Putamen (tissue), 1 donor: Measurements from ENCODE around the gene JAZF1.
"Not testable (repeated sequence)": the region's sequence is repeated elsewhere in the genome, so short reads cannot be mapped to it uniquely, and the experiment has no call there.

ENCODE experiments used
- DNase-seq: peaks from one replicate; pipeline ENCODE4 v3.0.0-alpha.2; 2016; ENCODE audit warnings: low spot score

Gene JAZF1

DNA sequence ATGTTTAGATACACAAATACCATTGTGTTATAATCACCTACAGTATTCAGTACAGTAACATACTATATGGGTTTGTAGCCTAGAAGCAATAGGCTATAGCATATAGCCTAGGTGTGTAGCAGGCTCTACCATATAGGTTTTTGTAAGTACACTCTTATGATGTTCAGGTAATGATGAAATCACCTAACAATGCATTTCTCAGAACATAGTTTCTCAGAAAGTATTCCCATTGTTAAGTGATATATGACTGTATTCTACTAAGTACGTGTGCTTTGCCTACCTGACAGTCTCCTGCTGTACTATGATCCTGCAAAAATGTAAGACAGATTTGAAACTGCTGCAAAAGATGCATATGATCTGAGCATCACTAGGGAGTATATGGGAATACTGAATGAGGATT lies 137.9 kb downstream of the JAZF1 start:
- DNase-seq, result no peak

DNA sequence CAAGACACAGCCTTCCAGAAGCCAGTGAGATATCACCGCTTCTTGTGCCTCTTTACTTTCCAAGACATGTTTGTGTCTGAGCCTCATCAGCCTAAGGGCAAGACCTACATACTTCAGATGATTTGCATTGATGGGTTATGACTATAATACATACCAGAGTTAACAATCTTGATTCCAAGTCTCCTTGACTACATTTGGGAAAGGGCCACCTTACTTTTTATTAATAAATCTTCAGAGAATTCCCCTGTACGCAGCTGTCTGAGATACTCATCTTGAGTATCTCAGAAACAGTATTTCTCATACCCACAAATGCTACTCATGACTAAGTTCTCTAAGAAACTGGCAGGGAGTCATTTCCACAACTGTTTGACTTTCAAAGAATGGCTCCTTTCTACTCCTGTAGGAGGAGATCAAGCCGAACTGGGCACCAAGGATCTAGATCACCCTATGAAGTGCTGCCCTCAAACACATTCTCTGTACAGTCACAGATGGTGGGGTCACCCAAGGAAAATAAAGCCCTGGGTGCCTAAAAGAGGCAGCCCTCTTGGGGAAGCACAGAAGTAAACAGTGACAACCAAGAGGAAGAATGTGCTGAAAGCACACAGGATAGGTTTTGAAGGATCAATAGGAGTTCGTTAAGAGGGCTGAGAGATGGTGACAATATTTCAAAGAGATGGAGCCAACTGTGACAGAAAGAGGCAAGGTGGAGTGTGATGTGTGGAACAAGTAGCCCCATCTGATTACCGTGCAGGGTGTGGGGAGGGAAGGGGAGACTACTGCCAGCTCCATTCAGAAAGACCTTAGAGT lies 138.9 kb downstream of the JAZF1 start:
- no peak for DNase-seq

DNA sequence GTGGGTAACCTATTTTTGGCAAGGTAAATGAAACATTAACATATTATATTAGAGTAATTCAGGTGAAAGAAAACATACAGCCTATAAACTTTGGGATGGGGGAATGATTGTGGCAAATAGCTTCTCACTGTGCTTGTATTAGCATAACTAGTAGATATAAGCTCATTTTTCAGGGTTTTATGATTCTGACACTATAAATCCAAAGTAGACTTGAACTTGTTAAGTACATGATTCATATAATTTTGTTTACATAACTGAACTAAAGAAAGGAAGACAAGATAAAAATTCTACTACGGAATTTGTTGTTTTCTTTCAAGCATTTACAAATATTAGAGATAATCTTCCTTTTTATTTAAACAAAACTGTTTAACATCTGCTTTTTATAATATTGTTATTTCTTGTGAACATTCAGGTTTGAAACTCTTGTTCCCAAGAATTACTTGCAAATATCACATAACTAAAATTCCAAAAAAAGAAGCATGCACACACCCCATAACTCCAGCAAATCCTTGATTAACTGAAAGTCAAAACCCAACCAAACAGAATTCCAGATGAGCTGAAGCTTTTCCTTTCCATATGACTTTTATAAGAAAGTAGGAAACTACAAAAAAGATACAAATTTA lies 142.3 kb downstream of the JAZF1 start:
- no peak for DNase-seq

DNA sequence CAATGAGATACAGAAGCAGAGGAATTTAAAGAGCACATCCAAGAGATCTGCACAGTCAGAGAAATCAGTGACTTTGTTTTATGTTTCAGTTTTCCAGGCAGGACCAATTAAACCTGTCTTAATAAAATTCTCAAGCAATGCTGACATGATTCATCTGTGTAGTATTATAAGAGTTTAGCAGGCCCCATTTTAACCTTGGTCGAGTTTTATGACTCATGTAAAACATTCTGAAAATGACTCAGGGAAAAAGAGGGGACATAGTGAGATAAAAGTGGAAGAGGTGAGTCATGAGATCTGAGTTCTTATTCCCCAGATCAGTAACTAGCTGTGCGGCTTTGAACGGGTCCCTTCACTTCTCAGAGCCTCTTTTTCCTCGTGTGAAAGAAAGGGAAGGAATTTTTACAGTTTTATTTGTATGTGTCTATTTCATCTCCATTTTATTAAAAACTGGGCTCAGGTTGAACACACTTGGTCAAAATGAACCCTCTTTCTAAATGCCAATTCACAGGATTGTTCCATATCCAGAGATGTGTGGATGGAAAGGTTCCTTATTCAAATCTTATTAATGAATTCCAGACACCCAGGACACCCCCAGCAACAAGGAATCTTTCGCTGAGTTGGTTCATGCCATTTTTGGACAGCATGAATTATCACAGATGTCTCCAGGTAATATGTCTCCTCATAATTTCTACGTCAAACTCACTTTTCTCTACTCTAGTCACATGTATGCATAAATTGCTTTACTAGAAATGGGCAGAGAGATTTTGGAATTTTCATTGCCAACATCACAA lies 143.2 kb downstream of the JAZF1 start:
- DNase-seq, result peak; percentile 64

DNA sequence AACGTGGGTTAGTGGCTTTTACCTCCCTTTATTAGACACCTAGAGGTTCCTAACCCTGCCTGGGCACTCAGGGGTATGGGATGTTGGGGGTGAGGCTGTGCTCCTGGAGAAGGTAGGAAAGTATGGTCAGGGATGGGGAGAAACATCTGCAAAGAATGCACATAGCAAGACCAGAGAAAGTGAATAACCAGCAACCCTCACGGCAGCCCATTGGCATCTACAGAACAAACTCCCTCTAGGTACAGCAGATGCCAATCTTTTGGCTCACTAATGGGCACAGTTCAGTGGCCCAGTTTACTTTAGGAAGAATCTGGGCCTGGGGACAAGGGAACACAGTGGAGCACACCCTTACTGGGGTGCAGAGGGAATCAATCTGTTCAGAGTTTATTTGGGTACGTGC lies 143.9 kb downstream of the JAZF1 start:
- DNase-seq, result no peak

DNA sequence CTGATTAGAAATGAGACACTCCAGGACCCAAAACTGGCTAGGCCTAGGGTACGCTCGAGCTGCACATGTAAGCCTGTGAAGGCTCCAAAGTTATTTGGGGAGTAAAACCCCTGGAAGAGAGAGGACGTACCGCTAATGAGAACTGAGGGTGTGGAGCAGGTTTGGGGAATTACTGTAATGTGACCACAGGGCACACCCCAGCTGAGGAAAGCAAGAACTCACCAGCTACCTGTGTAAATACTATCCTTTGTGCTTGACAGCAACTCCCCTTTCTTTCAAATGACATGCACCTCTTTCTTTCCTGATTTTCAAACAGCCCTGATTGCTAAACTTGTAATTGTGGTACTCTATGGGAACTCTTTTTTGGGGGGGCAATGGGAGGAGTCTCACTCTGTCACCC lies 147.2 kb downstream of the JAZF1 start:
- DNase-seq, result no peak

DNA sequence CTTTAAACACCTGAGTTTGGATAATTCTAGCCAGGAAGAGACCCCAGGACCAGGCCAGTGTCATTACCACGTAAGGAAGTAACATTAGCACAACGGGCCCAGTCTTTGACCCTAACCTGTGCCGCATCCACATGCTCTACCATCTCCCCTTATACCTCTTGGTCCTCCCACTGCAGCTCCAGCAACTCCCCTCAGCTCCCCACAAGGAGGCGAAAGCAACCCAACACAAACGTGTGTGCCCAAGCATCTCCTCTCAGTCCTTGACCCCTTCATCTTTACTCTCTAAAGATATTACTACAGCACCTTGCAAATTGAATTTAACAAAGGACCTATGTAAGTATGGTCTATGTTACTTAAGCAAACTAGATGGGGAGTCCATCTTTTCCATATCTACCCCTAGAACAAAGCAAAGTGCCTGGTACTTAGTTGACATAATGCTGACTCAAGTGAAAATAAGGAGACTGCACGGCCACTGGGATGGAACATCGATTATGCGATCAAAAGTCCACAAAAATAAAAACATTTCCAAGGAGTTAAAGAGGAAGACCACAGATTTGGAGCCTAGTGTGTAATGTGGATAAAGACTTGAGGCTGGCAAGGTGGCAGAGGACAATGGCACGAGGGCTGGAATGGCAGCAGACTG lies 147.7 kb downstream of the JAZF1 start:
- no peak for DNase-seq

DNA sequence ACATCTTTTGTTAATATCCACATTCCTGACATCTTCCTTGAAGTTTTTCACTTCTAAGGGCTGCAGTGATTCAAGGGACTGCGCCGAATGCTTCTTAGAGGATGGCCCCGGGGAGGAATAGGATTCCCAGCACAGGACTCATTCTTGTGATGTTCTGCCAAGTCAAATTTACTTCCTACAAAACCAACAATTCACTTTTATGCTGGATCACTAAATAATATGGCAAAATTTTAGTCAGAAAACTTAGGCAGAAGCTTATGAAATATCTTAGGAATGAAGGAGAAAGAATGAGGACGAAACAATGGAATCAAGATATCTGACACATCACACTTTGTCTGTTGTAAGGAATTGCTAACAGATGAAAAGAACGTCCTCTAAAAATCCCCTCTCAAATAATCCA lies 151.5 kb downstream of the JAZF1 start:
- DNase-seq, result no peak

DNA sequence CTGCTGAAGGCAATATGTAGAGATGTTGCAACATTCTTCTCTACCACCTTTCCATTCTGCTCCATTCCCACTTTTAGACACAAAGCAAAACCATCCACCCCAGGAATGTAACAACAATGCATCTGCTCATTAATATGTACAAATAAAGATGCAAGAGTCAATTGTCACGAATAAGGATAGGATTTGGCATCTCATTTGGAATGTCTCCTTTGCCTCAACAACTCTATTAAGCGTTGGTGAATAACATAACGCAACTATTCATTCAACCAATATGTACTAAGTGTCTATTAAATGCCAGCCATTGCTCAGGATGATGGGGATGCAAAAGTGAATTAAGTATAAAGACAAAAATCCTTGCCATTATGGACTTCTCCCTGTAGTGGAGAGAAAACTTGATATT lies 152.1 kb downstream of the JAZF1 start:
- no peak for DNase-seq

DNA sequence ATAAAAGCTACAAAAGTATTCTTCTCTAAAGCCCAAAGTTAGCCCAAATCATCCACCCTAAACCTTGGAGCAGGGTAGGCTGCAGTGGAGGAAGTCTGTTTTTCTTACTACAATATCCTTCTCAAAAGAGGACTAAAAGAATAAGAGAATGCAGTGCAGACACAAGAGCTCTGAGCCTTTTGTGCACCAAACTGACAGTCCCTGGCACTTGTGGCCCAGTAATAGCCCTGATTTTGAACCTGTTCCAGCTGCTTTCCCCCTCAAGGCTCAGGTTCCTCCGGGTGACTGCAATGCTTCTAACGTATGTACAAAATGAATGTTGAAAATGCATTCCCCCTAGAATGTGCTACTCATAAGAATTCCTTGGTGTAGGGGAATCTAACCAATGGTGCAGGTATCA lies 154.4 kb downstream of the JAZF1 start:
- DNase-seq, result no peak

DNA sequence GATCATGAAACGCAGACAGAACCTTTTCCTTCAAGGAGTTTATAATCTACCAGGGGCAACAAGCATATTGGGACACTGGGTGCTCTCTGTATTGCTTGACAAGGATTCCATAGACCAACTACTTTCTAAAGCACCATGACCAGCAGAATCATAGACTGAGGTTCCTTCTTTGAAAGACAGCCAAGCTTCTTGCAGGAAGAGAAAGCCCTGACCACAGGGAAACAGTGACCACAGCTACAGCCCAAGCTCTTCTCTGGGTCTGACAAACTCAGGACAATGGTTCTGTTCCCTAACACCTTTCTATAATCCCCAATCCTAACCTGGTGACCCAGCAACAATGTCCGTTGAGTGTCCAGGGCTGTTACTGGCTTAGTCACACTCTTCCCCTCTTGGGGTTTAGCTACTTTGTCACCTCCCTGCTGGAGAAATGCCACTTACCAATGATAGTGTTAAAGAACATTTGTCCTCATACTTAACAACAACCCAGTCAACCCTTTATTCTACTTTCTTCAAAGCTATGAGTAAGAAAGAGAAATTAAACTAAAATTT lies 155.7 kb downstream of the JAZF1 start:
- no peak for DNase-seq

DNA sequence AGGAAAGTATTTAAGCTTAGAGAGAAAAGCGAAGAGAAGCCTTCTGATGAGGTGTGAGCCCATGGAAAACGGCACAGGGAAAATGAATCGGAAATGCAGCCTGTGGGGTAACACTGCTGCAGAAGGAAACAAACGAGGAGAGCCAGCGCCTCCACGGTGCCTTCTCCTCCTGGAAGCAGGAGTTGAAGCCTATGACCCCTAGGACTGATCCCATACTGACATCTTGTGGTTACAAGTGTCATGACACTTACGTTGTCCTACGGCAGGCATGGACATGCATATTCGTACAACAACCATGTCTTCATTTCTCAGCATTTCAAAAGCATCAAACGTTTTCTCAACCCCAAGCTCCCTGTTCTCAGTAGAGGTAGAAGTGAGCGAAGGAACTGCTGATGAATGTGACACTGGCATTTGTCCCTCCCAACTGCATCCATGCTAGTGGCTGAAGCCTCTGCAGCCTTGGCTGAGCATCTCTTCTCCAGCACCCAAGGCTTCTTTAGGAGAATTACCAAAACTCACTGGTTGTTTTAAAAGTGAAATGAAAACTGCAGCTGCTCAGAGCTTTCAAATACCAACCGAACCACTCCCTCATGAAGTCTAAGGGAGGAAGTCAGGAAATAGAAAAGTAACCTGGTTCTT lies 160.2 kb downstream of the JAZF1 start:
- peak; percentile 85 for DNase-seq

DNA sequence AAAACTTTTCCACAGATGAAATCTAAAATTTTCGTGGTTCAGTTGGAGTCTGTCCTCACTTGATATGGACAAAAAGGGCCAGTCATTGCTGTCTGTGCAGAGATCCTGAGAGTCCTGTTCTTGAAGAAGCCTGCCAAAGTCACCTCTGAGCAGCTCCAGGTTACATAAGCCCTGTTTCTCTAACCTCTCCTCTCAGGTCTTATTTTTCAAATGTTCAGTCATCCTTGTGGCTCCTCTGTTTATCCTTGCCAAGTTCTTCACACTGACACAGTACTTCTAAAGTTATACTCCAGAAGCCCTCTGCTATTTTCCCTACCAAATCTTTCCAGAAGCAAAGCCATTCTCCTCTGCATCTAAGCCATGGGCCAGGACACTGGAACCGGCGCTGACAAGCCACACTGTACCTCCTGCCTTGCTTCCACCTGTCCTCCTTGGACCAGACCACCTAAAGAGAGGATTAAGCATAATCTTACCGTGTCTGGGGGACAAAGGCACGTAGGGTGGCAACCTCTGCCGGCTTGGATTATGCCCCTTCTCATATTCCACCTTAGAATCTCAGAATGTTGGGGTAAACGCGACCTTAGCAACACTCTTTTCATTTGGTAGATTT lies 161.6 kb downstream of the JAZF1 start:
- no peak for DNase-seq

DNA sequence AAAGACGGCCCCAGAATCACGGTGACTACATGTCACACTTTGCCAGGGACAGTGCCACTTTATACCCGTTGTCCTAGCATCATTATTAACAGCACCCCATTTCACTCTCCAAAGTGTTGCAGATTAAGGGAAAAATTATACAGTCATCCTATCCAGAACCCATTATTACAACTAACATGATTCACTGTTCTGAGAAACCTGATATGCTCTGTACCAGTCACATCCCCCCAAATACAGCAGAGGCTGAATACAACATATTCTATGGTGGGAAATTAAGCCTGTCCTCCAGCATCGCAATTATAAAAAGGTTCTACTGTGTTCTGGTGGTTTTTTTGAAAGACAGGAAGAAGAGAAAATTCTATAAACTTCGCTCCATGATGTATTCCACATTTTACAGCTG lies 162.1 kb downstream of the JAZF1 start:
- DNase-seq, result no peak

DNA sequence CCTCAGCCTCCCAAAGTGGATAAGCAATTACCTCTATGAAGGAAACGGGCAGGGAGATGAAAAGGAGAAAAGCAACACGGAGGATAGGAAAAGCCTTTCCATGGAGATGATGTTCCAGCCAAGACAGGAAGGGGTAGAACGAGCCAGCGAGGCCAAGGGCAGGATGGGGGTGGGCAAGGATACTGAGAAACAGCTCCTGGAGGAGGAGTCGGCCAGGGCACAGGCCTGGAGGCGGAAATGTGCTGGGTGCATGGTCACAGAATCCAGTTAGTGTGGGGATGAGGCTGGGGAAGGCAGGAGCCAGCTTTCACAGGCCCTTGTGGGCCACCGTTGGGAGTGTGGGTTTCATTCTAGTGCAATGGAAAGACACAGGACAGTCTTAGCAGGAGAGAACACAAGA lies 162.6 kb downstream of the JAZF1 start:
- no peak for DNase-seq

DNA sequence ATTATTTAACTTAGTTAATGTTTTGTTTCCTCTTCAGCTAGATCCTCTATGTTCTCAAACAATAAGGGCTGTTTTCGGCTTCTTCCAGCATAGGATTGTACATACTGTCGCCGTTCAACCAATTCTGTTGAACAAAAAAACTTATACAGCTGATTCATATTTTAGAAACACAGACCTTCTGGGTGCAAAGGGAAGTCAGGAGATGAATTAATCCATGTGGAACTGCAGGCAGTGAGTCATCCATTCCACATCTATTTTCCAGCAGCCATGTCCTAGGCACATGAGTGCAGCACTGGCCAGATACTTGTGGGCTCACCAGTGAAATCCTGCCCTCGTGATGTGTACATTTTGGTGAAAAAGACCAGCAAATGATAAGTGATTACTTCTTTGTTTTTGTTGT lies 163.2 kb downstream of the JAZF1 start:
- DNase-seq, result no peak

DNA sequence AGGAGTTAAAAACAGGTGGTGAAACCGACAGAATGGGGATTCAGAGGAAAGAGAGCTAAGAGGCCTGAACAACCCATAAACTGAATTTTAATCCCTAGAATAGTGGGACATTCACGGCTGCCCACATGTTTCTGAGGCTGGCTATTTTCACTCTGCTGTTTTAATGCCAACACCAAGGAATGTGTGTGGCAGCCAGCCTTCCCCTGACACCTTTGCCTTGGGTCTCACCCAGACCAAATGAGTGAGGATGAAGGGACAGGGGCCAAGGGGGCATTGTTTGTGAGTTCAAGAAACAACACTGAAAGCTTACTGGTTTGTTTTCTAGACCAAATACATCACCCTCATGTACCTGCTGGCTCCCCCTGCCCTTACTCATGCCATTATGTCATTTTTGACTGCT lies 164.3 kb downstream of the JAZF1 start:
- DNase-seq, result no peak

DNA sequence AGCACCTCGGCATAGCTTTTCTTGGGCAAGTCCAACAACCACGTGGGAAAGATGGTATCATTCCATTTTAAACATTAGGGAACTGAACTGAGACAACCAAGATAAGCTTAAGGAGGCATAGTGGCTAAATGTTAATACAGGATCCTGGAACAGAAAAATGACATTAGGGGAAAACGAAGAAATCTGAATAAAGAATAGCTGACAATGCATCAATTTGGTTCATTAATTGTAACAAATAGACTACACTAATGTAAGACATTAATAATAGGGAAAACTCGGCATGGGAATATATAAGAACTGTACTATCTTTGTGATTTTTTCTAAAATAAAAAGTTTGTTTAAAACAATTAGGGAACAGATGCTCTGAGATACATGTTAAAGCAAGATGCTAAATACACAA lies 165.4 kb downstream of the JAZF1 start:
- DNase-seq, result no peak

DNA sequence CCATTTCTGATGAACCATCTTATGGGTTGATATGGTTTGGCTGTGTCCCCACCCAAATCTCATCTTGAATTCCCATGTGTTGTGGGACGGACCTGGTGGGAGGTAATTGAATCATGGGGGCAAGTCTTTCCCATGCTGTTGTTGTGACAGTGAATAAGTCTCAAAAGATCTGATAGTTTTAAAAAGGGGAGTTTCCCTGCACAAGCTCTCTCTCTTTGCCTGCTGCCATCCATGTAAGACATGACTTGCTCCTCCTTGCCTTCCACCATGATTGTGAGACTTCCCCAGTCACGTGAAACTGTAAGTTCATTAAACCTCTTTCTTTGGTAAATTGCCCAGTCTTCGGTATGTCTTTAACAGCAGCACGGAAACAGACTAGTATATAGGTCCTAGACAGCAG lies 166.3 kb downstream of the JAZF1 start:
- DNase-seq, result not testable (repeated sequence)

DNA sequence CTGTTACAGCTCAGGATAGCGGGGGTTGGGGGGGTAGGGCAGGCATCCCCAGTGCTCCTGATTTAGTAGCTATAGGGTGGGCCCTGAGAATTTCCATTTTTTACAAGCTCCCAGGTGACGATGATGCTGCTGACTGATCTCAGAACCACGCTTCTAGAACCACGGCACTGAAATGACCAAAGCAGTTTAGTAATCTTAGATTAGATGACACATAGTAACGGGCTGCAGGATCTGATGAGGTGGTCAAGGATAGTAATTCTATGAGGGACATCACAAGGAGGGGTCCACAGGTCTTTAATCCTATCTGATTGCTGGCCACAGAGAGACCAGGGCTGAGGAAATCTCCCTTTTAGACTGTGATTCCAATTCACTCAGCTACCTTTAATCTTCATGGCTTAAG lies 167.2 kb downstream of the JAZF1 start:
- no peak for DNase-seq

DNA sequence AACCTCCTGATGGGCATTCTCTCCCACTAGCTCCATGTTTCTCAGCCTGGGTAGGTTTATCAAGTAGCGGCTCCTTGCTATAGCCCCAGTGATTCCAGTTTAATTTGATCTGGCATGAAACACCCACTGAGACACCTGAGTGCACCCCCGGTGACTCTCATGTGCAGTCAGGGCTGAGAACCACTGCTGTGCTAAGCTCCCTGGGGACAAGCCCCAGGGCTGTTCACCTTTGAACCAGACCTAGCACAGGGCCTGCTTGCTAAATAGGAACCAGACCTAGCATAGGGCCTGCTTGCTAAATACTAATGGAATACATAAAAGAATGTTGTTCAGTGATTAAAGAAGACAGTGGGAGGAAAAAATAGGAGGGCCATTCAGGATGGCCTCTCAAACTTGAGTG lies 167.6 kb downstream of the JAZF1 start:
- no peak for DNase-seq
